HG02981 (cell line): ENCODE results near the gene HBS1L.
"Not testable (repeated sequence)": the region's sequence is repeated elsewhere in the genome, so short reads cannot be mapped to it uniquely, and the experiment has no call there.

ENCODE experiments used
- ATAC-seq: cut with Tn5 transposase; IDR thresholded peaks from one replicate; pipeline ENCODE4 v1.9.1; 2021; ENCODE audit warnings: mild to moderate bottlenecking, moderate library complexity; ENCODE audit not compliant: unreplicated experiment

The HBS1L gene

DNA sequence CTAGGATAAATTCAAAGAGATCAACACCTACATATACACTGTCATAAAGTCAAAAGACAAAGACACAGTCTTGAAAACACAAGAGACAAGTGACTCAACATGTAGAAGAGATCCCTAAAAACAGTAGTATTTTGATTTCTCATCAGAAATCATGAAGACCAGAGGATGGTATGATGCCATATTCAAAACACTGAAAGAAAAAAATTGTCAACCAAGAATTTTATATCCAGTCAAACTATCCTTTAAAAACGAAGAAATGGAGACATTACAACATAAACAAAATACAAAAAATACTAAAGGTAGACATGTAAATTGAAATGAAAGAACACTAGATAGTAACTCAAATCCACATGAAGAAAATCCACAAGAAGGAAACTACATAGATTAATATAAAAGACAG lies 27.3 kb upstream of the HBS1L start:
- no peak for ATAC-seq

DNA sequence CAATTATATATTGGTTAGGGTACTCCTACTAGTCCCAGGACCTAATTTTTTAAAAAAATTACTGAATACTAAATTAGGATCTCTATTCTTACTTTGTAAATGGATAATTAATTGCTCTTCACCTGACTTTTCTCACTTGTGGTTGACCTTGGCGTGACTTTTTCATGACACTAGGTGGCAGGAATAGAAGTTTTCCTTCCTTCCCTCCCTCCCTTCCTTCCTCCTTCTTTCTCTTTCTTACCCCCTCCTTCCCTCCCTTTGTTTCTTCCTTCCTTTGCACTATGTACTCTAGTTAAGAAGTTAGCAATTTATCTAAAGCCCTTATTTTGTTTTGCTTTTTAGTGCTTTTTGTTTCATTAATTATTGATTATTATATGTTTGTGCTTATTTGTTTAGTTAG lies 20.4 kb upstream of the HBS1L start:
- no peak for ATAC-seq

DNA sequence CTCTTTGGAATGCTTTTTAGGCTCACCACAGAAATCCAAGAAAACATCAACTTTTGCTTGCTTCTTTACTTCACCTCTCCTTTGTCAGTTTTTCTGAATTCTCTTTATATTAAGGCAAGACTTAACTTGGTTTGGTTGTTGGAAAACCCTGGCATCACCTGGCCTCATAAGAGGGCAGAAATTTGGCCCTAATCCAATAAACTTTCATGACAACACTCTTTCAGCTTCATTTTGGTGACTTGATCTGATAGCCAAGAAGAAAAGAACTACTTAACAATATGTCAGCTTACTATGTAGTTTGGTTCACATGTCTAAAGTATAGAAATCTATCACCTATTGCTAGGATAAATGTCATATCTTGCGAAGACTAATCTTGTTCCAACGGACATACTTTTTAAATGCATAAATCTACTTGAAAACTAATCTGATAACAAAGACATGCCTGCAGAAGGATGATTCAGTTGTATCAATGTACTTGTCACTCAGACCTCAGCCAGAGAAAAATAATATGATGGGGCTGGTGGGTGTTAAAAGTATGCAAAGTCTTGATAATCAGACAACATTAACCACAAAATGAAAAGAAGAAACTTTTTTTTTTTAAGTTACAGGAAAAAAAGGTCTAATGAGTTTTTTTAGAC lies 19.3 kb upstream of the HBS1L start:
- no peak for ATAC-seq

DNA sequence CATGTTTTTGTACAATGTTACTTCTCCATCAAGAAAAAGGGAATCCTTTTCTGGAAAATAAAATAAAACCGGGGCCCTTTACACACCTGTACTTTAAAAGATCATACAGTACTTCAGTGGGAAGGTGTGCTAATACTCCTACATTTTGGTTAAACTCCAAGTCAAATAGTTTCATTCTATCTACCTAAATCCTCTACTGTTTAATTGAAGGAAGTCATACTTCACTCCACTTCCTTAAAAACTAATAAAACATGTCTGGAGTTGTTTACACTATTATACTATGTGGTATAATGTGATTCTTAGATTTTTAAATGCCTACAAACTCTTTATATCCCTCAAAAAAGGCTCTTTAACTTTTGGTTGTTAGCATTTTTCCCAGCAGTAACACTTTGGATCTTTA lies 18.6 kb upstream of the HBS1L start:
- ATAC-seq, result no peak

DNA sequence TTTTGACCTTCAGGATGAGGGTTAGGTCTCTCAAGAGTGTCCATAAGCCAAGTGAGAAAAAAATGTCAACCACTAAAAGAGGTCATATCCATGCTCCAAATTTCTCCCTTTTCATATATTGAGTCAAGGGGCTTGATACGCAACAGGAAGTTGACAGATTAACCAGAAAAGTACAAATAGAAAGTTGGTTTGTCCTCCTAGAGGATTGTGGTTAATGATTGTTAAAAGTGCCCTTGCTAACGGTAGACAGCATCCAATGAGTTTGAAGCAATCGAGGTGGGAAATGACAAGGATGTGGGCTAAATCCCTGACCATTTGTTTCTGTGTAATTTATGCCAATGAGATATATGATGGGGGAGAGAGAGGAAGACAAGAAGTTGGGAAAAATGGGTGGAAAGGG lies 18.1 kb upstream of the HBS1L start:
- ATAC-seq, result no peak

DNA sequence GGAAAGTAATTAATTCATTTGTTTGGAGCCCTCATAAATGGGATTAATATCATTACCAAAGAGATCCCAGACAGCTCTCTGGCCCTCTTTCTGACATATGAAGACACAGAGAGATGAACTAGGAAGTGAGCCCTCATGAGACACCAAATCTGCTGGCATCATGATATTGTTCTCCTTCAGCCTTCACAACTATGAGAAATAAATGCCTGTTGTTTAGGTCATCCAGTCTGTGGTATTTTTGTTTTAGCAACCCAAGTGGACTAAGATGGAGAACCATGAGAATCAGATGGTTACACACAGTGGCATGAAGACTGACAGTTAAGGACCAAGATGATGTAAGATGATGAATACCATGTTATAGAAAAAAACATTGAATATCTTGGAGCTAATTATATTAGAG lies 16.9 kb upstream of the HBS1L start:
- no peak for ATAC-seq

DNA sequence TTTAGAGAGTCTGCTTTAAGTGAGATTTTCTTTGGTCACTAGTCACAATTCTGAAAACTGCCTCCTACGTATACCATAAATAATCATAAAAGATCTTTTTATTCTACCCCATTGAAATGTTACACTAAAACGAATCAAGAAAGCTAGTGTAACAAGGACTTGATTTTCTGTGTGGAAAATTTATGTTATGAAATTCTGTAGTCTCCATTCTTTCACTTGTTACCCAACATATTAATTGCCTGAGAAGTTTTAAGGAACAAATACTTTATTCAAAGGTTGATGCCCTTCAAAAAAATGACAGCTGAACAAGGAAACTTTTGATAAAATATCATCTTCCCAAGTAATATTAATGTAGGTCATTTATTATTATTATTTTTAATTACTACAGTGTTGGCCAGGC lies 13.3 kb upstream of the HBS1L start:
- ATAC-seq, result no peak

DNA sequence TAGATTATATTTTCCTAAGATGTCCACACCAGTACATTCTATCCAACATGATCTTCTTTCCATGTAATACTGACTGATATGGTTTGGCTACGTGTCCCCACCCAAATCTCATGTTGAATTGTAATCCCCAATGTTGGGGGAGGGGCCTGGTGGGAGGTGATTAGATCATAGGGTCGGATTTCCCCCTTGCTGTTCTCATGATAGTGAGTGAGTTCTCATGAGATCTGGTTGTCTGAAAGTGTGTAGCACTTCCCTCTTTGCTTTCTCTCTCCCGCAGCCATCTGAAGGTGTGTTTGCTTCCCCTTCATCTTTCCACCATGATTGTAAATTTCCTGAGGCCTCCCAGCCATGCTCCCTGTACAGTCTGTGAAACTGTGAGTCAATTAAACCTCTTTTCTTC lies 12.2 kb upstream of the HBS1L start:
- no peak for ATAC-seq

DNA sequence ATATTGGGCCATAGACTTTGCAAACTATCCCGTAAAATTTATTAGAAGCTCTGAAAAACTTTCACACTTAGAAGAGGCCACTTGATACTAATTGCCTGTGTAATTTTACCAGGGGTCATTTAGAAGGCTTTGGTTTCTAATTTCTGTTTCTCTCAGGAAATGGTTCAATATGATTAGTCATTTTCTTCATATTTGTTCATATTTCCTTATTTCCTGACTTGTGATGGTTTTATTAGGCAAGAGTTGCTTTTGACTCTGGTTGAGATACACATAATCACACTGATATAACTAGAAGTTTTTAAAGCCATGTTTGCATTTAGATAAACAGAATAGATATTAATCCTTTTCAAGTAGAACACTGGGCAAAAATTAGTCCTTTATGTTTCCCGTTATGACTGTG lies 11.8 kb upstream of the HBS1L start:
- no peak for ATAC-seq

DNA sequence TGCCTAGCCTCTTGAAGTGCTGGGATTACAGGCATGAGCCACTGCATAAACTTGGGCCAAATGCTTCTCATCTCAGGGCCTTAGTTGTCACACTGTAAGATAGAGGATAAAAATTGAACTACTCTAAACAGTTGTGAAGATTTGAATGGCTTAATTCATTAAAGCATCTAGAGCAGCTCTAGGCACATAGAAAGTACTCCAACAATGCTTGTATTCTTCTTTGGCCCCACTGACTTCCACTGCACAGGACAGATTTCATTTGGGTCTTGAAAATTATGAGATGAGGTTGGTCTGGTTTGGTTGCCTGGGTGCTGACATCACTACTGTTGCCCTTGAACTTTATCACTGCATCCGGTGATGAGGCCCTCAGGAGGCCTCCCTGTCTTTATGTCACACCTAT lies 10.0 kb upstream of the HBS1L start:
- ATAC-seq, result no peak

DNA sequence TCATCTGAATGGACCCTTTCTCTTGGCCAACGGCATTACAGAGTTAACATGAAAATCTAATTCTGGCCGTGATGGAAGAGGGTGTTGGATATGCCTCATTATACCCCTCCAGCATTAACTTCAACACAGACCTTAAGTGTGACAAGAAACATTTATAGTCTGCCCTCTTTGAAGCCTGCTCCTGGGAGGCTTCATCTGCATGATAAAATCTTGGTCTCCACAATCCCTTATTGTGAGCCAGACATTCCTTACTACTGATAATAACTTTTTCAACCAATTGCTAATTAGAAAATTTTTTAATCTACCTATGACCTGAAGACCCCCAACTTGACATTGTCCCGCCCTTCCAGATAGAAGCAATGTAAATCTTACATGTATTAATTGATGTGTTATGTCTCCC lies 9.3 kb upstream of the HBS1L start:
- no peak for ATAC-seq

DNA sequence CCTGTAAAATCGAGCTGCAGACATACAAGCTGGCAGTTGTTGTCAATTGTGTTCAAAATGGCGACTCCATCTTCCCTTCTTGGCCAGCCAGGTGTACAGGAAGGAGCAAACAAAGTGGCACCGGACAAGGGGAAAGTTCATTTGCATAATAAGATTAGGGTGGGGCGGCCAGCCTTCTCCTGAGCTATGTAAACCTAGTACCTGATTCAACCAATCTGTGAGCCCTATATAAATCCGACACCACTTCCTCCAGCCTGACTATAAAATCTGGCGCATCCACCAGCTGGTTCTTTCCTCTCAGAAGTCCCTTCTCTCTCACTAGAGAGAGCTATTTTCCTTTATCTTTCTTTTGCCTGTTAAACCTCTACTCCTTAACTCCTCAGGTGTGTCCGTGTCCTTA lies 8.1 kb upstream of the HBS1L start:
- no peak for ATAC-seq

DNA sequence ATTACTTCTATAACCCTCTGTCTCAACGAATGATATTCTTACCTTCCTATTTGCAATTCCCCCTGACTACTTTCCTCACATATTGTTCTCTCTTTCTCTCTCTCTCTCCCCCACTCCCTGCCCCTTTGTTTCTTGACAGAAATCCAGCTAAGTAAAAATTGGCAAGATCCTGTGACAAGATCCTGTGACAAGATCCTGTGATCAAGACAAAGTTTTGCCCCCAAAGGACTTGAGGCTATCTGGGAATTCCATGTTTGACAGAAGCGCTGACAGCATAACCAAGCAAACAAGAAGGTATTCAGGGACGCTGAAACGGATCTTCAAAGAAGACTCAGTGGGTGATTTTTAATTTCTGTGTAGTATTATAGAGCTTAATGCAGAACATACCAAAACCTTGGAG lies 5.5 kb upstream of the HBS1L start:
- no peak for ATAC-seq

DNA sequence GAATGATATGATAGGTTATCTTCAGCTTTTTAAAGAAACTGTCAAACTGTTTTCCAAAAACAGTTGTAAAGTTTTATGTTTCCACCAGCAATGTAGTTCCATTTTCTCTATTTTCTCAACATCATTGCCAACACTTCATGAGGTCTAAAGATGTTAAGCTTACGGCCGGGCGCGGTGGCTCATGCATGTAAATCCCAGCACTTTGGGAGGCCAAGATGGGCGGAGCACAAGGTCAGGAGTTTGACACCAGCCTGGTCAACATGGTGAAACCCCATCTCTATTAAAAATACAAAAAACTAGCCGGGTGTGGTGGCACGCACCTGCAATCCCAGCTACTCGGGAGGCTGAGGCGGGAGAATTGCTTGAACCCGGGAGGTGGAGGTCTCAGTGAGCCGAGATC lies 3.7 kb upstream of the HBS1L start:
- ATAC-seq, result not testable (repeated sequence)

DNA sequence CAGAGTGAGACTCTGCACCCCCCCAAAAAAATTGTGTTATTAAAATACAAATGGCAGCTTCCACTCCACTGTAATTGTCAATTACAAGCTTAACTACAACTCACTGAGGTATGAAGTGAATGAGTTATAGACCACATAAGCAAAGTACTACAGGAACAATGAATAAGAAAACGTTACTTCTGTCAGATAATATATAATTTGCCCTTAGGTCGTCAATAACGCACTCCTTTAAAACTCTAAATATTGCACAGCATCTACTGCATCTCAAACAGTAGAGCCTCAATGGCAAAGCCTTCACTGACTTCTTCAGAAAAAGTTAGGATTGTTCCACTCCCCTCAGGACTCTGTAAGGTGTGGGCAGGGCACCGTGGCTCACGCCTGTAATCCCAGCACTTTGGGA lies 2.0 kb upstream of the HBS1L start:
- ATAC-seq, result no peak

DNA sequence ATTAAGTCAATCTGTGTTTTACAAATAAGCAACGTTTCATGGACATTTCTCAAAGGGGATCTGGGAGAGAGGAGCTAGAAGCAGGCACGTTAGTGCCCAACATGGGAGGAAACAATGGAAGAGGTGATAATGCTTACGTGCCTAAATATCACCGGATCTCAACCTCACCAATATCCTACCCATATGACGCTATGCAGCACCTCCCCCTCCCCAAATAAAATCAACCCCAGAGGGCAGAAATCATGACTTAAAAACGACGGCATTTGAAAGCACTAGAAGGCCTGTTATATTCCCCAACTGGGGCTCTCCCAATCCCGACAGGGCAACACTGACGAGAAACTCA lies 425 bp downstream of the HBS1L start:
- ATAC-seq, result peak; percentile 7

DNA sequence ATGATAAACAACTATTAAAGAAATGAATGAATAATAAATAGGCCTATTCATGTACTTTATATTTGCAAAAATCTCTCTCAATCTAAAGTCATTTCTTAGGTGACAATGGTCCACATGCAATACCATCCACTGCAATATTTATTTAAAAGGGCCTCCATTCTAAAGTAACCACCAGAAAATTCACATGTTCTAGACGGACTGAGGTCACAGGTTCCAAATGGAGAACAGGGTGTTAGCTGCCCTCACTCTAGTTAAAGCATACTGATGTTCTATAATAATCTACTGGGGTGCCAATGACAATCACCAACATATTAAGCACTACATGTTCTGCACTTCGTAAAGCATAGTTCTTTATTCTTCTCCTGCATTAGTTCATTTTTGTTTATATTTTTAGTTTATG lies 1.2 kb downstream of the HBS1L start:
- no peak for ATAC-seq

DNA sequence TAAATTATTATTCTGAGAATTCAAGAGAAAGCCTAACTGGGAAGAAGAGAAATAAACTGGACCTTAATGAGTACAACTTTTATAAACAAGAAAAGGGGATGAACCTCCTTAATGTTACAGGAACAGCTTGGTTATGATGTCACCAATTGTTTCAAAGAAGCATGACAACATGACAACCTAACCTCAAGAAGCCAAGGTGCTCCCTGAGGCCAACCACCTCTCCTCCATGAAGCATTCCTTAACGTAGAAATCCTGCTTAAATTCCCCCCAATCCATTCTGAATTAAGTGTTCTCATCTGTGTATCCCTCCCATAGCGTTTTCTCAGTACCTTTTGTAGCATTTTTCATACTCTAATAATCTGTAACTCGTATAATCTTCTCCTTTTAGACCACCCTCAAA lies 1.7 kb downstream of the HBS1L start:
- no peak for ATAC-seq

DNA sequence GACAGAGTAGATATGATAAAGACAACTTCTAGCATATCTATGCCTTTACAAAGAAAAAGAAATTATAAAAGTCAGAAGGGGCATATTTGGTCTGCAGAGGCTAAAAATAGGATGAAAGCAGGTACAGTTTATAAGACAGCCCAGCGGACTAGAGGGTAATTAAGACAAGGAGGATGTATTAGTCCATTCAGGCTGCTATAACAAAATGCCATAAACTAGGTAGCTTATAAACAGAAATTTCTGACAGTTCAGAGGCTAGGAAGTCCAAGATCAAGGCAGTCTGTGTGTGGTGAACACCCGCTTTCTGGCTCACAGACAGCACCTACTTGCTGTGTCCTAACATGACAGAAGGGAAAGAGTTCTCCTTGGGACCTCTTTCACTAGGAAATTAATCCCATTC lies 5.7 kb downstream of the HBS1L start:
- ATAC-seq, result no peak

DNA sequence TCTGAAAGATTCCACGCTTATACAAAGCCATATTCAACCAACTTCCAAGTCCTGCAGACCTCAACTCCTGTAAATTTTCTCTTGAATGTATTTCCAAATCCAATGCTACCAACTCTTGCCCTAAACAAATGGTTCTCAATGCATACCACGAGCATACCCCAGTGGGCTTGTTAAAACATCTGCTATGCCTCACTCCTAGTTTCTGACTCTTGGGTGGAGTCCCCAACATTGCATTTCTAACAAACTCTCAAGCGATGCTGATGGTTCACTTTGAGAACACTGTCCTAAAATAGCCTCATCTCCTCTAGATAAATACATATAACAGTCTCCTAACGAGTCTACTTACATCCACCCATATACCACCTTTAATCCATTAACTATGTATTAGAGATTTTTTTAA lies 7.3 kb downstream of the HBS1L start:
- ATAC-seq, result no peak

DNA sequence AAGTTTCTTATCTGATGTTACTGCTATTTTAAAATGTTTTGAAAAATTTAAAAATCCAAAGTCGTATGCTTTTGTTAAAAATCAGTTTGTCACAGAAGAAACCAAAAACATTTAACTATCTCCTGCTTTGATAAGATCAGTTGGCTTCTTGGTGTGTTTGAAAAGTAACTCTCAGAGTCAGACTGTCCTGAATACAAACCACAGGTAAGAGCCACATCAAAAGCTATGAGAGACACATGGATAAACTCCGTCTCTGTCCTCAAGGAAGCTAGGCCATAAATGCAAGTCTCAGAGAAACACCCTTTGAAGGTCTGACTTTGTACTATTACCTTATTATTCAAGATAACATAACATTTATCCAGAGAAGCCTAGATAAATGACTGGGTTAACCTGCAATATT lies 7.7 kb downstream of the HBS1L start:
- no peak for ATAC-seq

DNA sequence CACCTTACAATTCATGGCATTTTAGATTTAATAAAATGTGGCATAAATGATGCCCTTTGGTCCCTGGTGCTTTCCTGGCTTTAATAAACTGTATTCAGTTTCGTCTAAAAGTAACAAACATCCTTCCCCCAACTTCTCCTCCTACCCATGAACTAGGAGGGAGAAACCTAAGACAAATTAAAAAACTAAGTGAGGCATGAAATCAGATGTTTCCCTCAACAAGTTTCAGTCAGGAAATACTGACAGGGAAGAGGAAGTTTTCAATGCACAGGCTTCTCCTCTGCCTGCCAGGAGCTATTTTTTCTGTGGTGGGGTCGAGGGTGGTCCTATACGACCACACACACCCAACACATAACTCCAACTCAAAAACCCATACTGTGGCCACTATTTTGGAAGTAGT lies 10.0 kb downstream of the HBS1L start:
- no peak for ATAC-seq

DNA sequence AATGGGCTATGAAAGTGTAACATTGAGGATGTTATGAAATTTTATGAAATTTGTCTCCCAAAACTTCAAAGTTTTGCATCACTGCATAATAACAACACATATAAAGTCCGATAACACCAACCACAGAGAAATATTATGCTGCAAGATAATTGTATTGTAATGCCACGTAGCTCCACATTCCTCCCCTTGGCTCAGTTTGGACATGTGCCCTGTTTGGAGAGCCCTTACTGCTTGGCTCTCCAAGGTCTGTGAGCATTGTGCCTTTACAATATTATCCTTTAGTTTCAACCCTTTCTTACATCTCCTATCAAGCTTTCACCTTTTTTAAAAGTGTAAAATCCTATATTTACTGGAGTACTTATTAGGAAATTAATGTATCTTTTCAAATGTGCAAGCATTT lies 10.8 kb downstream of the HBS1L start:
- ATAC-seq, result no peak

DNA sequence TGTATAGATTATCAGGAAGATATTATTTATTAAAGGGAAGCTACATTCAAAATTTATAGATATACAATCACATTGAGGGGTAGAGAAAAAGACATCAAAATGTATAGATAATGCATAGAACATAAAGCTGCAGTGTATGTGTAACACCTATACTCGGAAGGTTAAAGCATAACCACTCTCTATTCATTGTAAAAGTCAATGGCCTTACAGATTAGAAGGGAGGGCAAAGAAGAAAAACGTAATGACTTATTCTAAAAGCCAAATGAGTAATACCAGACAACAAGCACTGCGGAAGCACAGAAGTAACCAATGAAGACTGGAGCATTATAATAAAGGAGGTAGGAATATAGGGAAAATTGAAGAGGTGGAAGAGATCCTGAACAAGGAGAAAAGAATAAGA lies 11.3 kb downstream of the HBS1L start:
- ATAC-seq, result no peak
